OCI-LY7 (cell line): ENCODE data around the gene NUDT21.

Experiments used
- EZH2phosphoT487 ChIP-seq: fragments of 200-600 bp; sonication (generic); IDR thresholded peaks from 2 replicates; pipeline ENCODE4 v1.6.1; 2018; ENCODE audit warnings: low read depth, borderline replicate concordance, mild to moderate bottlenecking, mixed run types, antibody characterized with exemption, low read length, moderate library complexity, mixed read lengths
- TF ChIP-seq, protein P1 (sequence below): fragments of 200-600 bp; sonication (generic); conservative IDR thresholded peaks from 2 replicates; pipeline ENCODE4 v1.5.1; 2014; ENCODE audit warnings: mild to moderate bottlenecking, antibody characterized with exemption, low read length, moderate library complexity, mixed read lengths

GRCh38 chr16:56428091-56428490 is 23.0 kb downstream of the NUDT21 start:
- TF ChIP-seq, protein P1, sequence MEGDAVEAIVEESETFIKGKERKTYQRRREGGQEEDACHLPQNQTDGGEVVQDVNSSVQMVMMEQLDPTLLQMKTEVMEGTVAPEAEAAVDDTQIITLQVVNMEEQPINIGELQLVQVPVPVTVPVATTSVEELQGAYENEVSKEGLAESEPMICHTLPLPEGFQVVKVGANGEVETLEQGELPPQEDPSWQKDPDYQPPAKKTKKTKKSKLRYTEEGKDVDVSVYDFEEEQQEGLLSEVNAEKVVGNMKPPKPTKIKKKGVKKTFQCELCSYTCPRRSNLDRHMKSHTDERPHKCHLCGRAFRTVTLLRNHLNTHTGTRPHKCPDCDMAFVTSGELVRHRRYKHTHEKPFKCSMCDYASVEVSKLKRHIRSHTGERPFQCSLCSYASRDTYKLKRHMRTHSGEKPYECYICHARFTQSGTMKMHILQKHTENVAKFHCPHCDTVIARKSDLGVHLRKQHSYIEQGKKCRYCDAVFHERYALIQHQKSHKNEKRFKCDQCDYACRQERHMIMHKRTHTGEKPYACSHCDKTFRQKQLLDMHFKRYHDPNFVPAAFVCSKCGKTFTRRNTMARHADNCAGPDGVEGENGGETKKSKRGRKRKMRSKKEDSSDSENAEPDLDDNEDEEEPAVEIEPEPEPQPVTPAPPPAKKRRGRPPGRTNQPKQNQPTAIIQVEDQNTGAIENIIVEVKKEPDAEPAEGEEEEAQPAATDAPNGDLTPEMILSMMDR: no peak
- no peak for TF ChIP-seq EZH2phosphoT487
